GM23338 (cell line): ENCODE data around the gene MEF2A. TPM values are rescaled to one million over a fixed set of nuclear protein-coding genes. Genes with fewer than 3 reads are reported as not detected.

Experiments
- ATAC-seq: fragments of 200-7000 bp; cut with Tn5 transposase; 3 replicates; pipeline ENCODE4 v1.9.1; 2020
- DNase-seq: peaks from one replicate; pipeline ENCODE4 v3.0.0-alpha.2; 2015; ENCODE audit warnings: low spot score
- H2AFZ ChIP-seq: fragments of 200-600 bp; sonication (generic); 2 replicates; pipeline ENCODE4 v1.8.0; 2016; ENCODE audit warnings: antibody characterized with exemption, mild to moderate bottlenecking, moderate library complexity
- H3F3A ChIP-seq: fragments of 200-600 bp; sonication (generic); replicated peaks from 2 replicates; pipeline ENCODE4 v1.8.0; 2017; ENCODE audit warnings: antibody characterized with exemption, mixed run types, low read depth
- H3K27ac ChIP-seq: fragments of 200-600 bp; sonication (generic); 2 replicates; pipeline ENCODE4 v1.6.1; 2016; ENCODE audit warnings: low read depth
- H3K27me3 ChIP-seq: fragments of 200-600 bp; sonication (generic); 2 replicates; pipeline ENCODE4 v1.8.0; 2016; ENCODE audit warnings: mild to moderate bottlenecking, mixed run types, moderate library complexity; ENCODE audit not compliant: insufficient read depth
- H3K36me3 ChIP-seq: fragments of 200-600 bp; sonication (generic); 2 replicates; pipeline ENCODE4 v1.8.0; 2016; ENCODE audit warnings: mild to moderate bottlenecking; ENCODE audit not compliant: insufficient read depth
- H3K4me1 ChIP-seq: fragments of 200-600 bp; sonication (generic); 2 replicates; pipeline ENCODE4 v1.8.0; 2016; ENCODE audit warnings: mild to moderate bottlenecking, moderate library complexity; ENCODE audit not compliant: insufficient read depth
- H3K4me2 ChIP-seq: fragments of 200-600 bp; sonication (generic); 2 replicates; pipeline ENCODE4 v1.7.1; 2017; ENCODE audit warnings: mixed run types
- H3K4me3 ChIP-seq: fragments of 200-600 bp; sonication (generic); 2 replicates; pipeline ENCODE4 v1.6.1; 2016; ENCODE audit warnings: mixed run types
- H3K79me2 ChIP-seq: fragments of 200-600 bp; sonication (generic); replicated peaks from 2 replicates; pipeline ENCODE4 v1.8.0; 2017; ENCODE audit warnings: mild to moderate bottlenecking; ENCODE audit not compliant: insufficient read depth
- H3K9me2 ChIP-seq: fragments of 200-600 bp; sonication (generic); 2 replicates; pipeline ENCODE4 v1.8.0; 2017; ENCODE audit not compliant: insufficient read depth
- H4K20me1 ChIP-seq: fragments of 200-600 bp; sonication (generic); replicated peaks from 2 replicates; pipeline ENCODE4 v1.8.0; 2017; ENCODE audit warnings: mild to moderate bottlenecking; ENCODE audit not compliant: insufficient read depth
- H3K27ac Mint-ChIP-seq: 2 replicates; pipeline ENCODE4 v1.8.0; 2020; ENCODE audit warnings: inconsistent platforms, mild to moderate bottlenecking, moderate library complexity, mixed read lengths
- H3K27me3 Mint-ChIP-seq: 3 replicates; pipeline ENCODE4 v1.8.0; 2022; ENCODE audit warnings: low read depth, mild to moderate bottlenecking, moderate library complexity, mixed read lengths, inconsistent platforms; ENCODE audit not compliant: insufficient read depth, poor library complexity
- H3K36me3 Mint-ChIP-seq: 3 replicates; pipeline ENCODE4 v1.8.0; 2021; ENCODE audit warnings: low read depth, mild to moderate bottlenecking, inconsistent platforms, moderate library complexity, mixed read lengths
- H3K4me1 Mint-ChIP-seq: 3 replicates; pipeline ENCODE4 v1.8.0; 2020; ENCODE audit warnings: mild to moderate bottlenecking, inconsistent platforms, mixed read lengths
- H3K4me3 Mint-ChIP-seq: 3 replicates; pipeline ENCODE4 v1.8.0; 2021; ENCODE audit warnings: moderate library complexity, mild to moderate bottlenecking, inconsistent platforms, mixed read lengths
- H3K9me3 Mint-ChIP-seq: 3 replicates; pipeline ENCODE4 v1.8.0; 2020; ENCODE audit warnings: moderate library complexity, mild to moderate bottlenecking, inconsistent platforms, mixed read lengths
- CREB1 ChIP-seq: fragments of 250-450 bp; sonication (Bioruptor Pico); IDR thresholded peaks from 2 replicates; pipeline ENCODE4 v1.5.0; 2020; ENCODE audit warnings: low read depth, mild to moderate bottlenecking, moderate library complexity
- EZH2 ChIP-seq: fragments of 200-600 bp; sonication (generic); IDR thresholded peaks from one replicate; pipeline ENCODE4 v1.8.0; 2017; ENCODE audit warnings: antibody characterized with exemption, mild to moderate bottlenecking, low read depth; ENCODE audit not compliant: unreplicated experiment
- EZH2phosphoT487 ChIP-seq: fragments of 200-600 bp; sonication (generic); IDR thresholded peaks from one replicate; pipeline ENCODE4 v1.8.1; 2018; ENCODE audit warnings: antibody characterized with exemption; ENCODE audit not compliant: unreplicated experiment
- JUNB ChIP-seq: IDR thresholded peaks from one replicate; pipeline ENCODE4 v1.6.1; 2016; ENCODE audit warnings: antibody characterized with exemption; ENCODE audit not compliant: unreplicated experiment
- NANOG ChIP-seq: IDR thresholded peaks from 2 replicates; pipeline ENCODE4 v1.6.1; 2016; ENCODE audit warnings: antibody characterized with exemption, borderline replicate concordance
- POLR2AphosphoS5 ChIP-seq: IDR thresholded peaks from 2 replicates; pipeline ENCODE4 v1.6.1; 2016; ENCODE audit warnings: antibody characterized with exemption, low read depth
- STAT1 ChIP-seq: IDR thresholded peaks from one replicate; pipeline ENCODE4 v1.6.1; 2016; ENCODE audit warnings: antibody characterized with exemption; ENCODE audit not compliant: unreplicated experiment
- ZNF114 ChIP-seq: fragments of 250-450 bp; sonication (Bioruptor Pico); IDR thresholded peaks from 2 replicates; pipeline ENCODE4 v1.5.0; 2020; ENCODE audit warnings: mild to moderate bottlenecking, moderate library complexity
- ZNF331 ChIP-seq: fragments of 250-450 bp; sonication (Bioruptor Pico); IDR thresholded peaks from 2 replicates; pipeline ENCODE4 v1.5.0; 2020; ENCODE audit warnings: low read depth, mild to moderate bottlenecking, moderate library complexity
- polyA plus RNA-seq: library from polyadenylated mRNA; unstranded; fragments of >200 nt; fragmentation: Nextera tagmentation; extraction: Ambion mirVana; gene quantifications from 2 replicates; pipeline ENCODE4 v1.2.1, GENCODE V29; 2016
- total RNA-seq: library from RNA; depleted of rRNA; stranded (reverse); fragments of >200 nt; shearing (Covaris generic); gene quantifications from 2 replicates; pipeline ENCODE4 v1.2.3, GENCODE V29; 2014
- TF ChIP-seq, protein P1 (sequence below): IDR thresholded peaks from one replicate; pipeline ENCODE4 v1.6.1; 2018; ENCODE audit warnings: antibody characterized with exemption; ENCODE audit not compliant: unreplicated experiment
- TF ChIP-seq, protein P2 (sequence below), 2 experiments: fragments of 200-600 bp in 1 of 2; sonication (generic) in 1 of 2; conservative IDR thresholded peaks; 2 replicates each; pipeline versions ENCODE4 v1.5.1 to v1.6.1; 2016 to 2017; ENCODE audit warnings: antibody characterized with exemption in 2 of 2, low read depth in 2 of 2, mild to moderate bottlenecking in 2 of 2, moderate library complexity in 1 of 2
- TF ChIP-seq, protein P3 (sequence below): fragments of 250-450 bp; sonication (Bioruptor Pico); IDR thresholded peaks from 2 replicates; pipeline ENCODE4 v1.5.0; 2020; ENCODE audit warnings: mild to moderate bottlenecking, moderate library complexity
- TF ChIP-seq, protein P4 (sequence below): IDR thresholded peaks from 2 replicates; pipeline ENCODE4 v1.6.1; 2016; ENCODE audit warnings: antibody characterized with exemption

Gene MEF2A
- total and polyA plus RNA-seq, 2 experiments from 2014 or later = 20.3 to 42.3 TPM

DNA sequence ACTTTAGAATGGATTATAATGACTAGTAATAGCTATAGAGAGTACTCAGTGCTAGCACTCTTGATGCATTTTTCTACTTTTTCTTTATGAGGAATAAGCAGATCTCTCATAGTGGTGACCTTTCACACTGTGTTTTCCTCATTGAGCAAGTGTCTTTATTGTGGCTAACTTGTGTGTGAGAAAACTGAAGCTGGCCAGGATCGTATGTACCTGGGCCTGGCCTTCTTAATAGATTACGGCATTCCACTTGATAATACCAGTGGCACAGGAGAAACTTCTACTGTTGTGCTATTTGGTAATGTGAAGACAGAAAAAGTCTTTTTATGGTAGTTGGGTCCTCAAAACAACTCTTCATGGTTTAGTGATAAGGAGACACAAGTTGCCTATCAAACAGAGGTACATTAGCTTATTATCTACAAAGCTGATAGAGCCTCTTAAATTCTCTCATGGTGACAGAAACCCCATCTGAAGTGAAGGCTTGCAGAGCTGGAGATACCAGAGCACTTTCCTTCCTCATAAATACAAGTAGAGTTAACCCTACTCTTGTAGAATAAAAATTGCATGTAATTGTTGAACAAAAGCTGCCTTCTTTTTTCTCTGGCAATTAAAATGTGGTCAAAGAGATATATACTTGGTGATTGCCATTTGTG lies 102.9 kb downstream of the MEF2A start:
- H3K27me3 Mint-ChIP-seq = no peaks in the 10 kb centered on the region
- Histone ChIP-seq H3K27ac (no peak overlapping the region), H4K20me1 (no peaks in the 10 kb centered on the region), H3K9me2 (no peaks in the 10 kb centered on the region), H3K4me3 (no peak overlapping the region), H3F3A (no peaks in the 10 kb centered on the region), H3K36me3 (no peaks in the 10 kb centered on the region; the same call in 1 of the 2 replicates), H2AFZ (no peak overlapping the region), H3K79me2 (0 out of 2 replicates have a peak, but pooled peaks cover 2% of the 10 kb centered on the region), H3K4me1 (no peaks in the 10 kb centered on the region), H3K4me2 (no peak overlapping the region), H3K27me3 (no peaks in the 10 kb centered on the region)
- peaks cover 15% of the 10 kb centered on the region; the same call in 2 of the 3 replicates for H3K36me3 Mint-ChIP-seq
- no peak overlapping the region for H3K4me3 Mint-ChIP-seq
- DNase-seq = no peak
- H3K9me3 Mint-ChIP-seq = no peaks in the 10 kb centered on the region
- no peak for ATAC-seq
- H3K27ac Mint-ChIP-seq = no peak overlapping the region
- TF ChIP-seq, protein P1, sequence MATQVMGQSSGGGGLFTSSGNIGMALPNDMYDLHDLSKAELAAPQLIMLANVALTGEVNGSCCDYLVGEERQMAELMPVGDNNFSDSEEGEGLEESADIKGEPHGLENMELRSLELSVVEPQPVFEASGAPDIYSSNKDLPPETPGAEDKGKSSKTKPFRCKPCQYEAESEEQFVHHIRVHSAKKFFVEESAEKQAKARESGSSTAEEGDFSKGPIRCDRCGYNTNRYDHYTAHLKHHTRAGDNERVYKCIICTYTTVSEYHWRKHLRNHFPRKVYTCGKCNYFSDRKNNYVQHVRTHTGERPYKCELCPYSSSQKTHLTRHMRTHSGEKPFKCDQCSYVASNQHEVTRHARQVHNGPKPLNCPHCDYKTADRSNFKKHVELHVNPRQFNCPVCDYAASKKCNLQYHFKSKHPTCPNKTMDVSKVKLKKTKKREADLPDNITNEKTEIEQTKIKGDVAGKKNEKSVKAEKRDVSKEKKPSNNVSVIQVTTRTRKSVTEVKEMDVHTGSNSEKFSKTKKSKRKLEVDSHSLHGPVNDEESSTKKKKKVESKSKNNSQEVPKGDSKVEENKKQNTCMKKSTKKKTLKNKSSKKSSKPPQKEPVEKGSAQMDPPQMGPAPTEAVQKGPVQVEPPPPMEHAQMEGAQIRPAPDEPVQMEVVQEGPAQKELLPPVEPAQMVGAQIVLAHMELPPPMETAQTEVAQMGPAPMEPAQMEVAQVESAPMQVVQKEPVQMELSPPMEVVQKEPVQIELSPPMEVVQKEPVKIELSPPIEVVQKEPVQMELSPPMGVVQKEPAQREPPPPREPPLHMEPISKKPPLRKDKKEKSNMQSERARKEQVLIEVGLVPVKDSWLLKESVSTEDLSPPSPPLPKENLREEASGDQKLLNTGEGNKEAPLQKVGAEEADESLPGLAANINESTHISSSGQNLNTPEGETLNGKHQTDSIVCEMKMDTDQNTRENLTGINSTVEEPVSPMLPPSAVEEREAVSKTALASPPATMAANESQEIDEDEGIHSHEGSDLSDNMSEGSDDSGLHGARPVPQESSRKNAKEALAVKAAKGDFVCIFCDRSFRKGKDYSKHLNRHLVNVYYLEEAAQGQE = no peak
- no peak for TF ChIP-seq CREB1 (CRISPR knock-in tag)
- TF ChIP-seq NANOG = no peak
- no peak for TF ChIP-seq STAT1
- TF ChIP-seq EZH2 = no peak
- no peak for TF ChIP-seq JUNB
- no peak for TF ChIP-seq EZH2phosphoT487
- TF ChIP-seq, protein P2, sequence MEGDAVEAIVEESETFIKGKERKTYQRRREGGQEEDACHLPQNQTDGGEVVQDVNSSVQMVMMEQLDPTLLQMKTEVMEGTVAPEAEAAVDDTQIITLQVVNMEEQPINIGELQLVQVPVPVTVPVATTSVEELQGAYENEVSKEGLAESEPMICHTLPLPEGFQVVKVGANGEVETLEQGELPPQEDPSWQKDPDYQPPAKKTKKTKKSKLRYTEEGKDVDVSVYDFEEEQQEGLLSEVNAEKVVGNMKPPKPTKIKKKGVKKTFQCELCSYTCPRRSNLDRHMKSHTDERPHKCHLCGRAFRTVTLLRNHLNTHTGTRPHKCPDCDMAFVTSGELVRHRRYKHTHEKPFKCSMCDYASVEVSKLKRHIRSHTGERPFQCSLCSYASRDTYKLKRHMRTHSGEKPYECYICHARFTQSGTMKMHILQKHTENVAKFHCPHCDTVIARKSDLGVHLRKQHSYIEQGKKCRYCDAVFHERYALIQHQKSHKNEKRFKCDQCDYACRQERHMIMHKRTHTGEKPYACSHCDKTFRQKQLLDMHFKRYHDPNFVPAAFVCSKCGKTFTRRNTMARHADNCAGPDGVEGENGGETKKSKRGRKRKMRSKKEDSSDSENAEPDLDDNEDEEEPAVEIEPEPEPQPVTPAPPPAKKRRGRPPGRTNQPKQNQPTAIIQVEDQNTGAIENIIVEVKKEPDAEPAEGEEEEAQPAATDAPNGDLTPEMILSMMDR (conservative IDR thresholded peaks at IDR 0.05; ENCODE audit: low read depth in 2 of 2) = no peak
- TF ChIP-seq ZNF114 (CRISPR knock-in tag) = no peak
- TF ChIP-seq, protein P3, sequence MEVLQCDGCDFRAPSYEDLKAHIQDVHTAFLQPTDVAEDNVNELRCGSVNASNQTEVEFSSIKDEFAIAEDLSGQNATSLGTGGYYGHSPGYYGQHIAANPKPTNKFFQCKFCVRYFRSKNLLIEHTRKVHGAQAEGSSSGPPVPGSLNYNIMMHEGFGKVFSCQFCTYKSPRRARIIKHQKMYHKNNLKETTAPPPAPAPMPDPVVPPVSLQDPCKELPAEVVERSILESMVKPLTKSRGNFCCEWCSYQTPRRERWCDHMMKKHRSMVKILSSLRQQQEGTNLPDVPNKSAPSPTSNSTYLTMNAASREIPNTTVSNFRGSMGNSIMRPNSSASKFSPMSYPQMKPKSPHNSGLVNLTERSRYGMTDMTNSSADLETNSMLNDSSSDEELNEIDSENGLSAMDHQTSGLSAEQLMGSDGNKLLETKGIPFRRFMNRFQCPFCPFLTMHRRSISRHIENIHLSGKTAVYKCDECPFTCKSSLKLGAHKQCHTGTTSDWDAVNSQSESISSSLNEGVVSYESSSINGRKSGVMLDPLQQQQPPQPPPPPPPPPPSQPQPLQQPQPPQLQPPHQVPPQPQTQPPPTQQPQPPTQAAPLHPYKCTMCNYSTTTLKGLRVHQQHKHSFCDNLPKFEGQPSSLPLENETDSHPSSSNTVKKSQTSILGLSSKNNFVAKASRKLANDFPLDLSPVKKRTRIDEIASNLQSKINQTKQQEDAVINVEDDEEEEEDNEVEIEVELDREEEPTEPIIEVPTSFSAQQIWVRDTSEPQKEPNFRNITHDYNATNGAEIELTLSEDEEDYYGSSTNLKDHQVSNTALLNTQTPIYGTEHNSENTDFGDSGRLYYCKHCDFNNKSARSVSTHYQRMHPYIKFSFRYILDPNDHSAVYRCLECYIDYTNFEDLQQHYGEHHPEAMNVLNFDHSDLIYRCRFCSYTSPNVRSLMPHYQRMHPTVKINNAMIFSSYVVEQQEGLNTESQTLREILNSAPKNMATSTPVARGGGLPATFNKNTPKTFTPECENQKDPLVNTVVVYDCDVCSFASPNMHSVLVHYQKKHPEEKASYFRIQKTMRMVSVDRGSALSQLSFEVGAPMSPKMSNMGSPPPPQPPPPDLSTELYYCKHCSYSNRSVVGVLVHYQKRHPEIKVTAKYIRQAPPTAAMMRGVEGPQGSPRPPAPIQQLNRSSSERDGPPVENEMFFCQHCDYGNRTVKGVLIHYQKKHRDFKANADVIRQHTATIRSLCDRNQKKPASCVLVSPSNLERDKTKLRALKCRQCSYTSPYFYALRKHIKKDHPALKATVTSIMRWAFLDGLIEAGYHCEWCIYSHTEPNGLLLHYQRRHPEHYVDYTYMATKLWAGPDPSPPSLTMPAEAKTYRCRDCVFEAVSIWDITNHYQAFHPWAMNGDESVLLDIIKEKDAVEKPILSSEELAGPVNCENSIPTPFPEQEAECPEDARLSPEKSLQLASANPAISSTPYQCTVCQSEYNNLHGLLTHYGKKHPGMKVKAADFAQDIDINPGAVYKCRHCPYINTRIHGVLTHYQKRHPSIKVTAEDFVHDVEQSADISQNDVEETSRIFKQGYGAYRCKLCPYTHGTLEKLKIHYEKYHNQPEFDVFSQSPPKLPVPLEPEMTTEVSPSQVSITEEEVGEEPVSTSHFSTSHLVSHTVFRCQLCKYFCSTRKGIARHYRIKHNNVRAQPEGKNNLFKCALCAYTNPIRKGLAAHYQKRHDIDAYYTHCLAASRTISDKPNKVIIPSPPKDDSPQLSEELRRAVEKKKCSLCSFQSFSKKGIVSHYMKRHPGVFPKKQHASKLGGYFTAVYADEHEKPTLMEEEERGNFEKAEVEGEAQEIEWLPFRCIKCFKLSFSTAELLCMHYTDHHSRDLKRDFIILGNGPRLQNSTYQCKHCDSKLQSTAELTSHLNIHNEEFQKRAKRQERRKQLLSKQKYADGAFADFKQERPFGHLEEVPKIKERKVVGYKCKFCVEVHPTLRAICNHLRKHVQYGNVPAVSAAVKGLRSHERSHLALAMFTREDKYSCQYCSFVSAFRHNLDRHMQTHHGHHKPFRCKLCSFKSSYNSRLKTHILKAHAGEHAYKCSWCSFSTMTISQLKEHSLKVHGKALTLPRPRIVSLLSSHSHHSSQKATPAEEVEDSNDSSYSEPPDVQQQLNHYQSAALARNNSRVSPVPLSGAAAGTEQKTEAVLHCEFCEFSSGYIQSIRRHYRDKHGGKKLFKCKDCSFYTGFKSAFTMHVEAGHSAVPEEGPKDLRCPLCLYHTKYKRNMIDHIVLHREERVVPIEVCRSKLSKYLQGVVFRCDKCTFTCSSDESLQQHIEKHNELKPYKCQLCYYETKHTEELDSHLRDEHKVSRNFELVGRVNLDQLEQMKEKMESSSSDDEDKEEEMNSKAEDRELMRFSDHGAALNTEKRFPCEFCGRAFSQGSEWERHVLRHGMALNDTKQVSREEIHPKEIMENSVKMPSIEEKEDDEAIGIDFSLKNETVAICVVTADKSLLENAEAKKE (CRISPR knock-in tag) = no peak
- no peak for TF ChIP-seq ZNF331
- TF ChIP-seq, protein P4, sequence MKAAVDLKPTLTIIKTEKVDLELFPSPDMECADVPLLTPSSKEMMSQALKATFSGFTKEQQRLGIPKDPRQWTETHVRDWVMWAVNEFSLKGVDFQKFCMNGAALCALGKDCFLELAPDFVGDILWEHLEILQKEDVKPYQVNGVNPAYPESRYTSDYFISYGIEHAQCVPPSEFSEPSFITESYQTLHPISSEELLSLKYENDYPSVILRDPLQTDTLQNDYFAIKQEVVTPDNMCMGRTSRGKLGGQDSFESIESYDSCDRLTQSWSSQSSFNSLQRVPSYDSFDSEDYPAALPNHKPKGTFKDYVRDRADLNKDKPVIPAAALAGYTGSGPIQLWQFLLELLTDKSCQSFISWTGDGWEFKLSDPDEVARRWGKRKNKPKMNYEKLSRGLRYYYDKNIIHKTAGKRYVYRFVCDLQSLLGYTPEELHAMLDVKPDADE = no peak
- no peak for TF ChIP-seq POLR2AphosphoS5
- H3K4me1 Mint-ChIP-seq = 0 out of 3 replicates have a peak, but pooled peaks cover 2% of the 10 kb centered on the region
